ENCODE measurements around the gene MYO9A.

MYO9A gene

GRCh38 chr15:71892335-71892734 is 225.6 kb downstream of the MYO9A start:
- Histone ChIP-seq H3K27ac (no peak overlapping the region), H3K4me3 (ENCODE audit: low read depth in 1 of 2, low read length in 1 of 2) (no peak overlapping the region), H3K27me3 (no peaks in the 10 kb centered on the region), H3K4me1 (ENCODE audit: control insufficient read depth in 1 of 2, insufficient read depth in 1 of 2, low read depth in 1 of 2, low read length in 1 of 2) (no peaks in the 10 kb centered on the region), H3K9me3 (no peaks in the 10 kb centered on the region), H3K36me3 (no peaks in the 10 kb centered on the region)
- no peak for TF ChIP-seq CTCF (IDR thresholded peaks at IDR 0.05)

GRCh38 chr15:71891026-71891425 is 226.9 kb downstream of the MYO9A start:
- Histone ChIP-seq H3K4me3 (ENCODE audit: low read depth in 1 of 2, low read length in 1 of 2) (no peak overlapping the region), H3K27ac (no peak overlapping the region), H3K27me3 (no peaks in the 10 kb centered on the region), H3K4me1 (ENCODE audit: control insufficient read depth in 1 of 2, insufficient read depth in 1 of 2, low read depth in 1 of 2, low read length in 1 of 2) (no peaks in the 10 kb centered on the region), H3K9me3 (no peaks in the 10 kb centered on the region), H3K36me3 (no peaks in the 10 kb centered on the region)
- no peak for TF ChIP-seq CTCF (IDR thresholded peaks at IDR 0.05)

GRCh38 chr15:71889947-71890346 is 228.0 kb downstream of the MYO9A start:
- Histone ChIP-seq H3K36me3 (no peaks in the 10 kb centered on the region), H3K4me3 (ENCODE audit: low read depth in 1 of 2, low read length in 1 of 2) (no peak overlapping the region), H3K4me1 (ENCODE audit: control insufficient read depth in 1 of 2, insufficient read depth in 1 of 2, low read depth in 1 of 2, low read length in 1 of 2) (no peaks in the 10 kb centered on the region), H3K27me3 (no peaks in the 10 kb centered on the region), H3K27ac (no peak overlapping the region), H3K9me3 (no peaks in the 10 kb centered on the region)
- TF ChIP-seq CTCF (IDR thresholded peaks at IDR 0.05), result no peak

GRCh38 chr15:71889385-71889784 is 228.6 kb downstream of the MYO9A start:
- H3K36me3 ChIP-seq, result no peaks in the 10 kb centered on the region
- no peaks in the 10 kb centered on the region for H3K9me3 ChIP-seq
- no peak overlapping the region for H3K4me3 ChIP-seq (ENCODE audit: low read depth in 1 of 2, low read length in 1 of 2)
- H3K4me1 ChIP-seq (ENCODE audit: control insufficient read depth in 1 of 2, insufficient read depth in 1 of 2, low read depth in 1 of 2, low read length in 1 of 2), result no peaks in the 10 kb centered on the region
- H3K27me3 ChIP-seq, result no peaks in the 10 kb centered on the region
- no peak for TF ChIP-seq CTCF (IDR thresholded peaks at IDR 0.05)
- H3K27ac ChIP-seq, result no peak overlapping the region

- H3K4me1 ChIP-seq (ENCODE audit: control insufficient read depth in 1 of 2, insufficient read depth in 1 of 2, low read depth in 1 of 2, low read length in 1 of 2), result no peaks in the 10 kb centered on the region
- no peak for TF ChIP-seq CTCF (IDR thresholded peaks at IDR 0.05)
- no peak overlapping the region for H3K27ac ChIP-seq
- H3K4me3 ChIP-seq (ENCODE audit: low read depth in 1 of 2, low read length in 1 of 2), result no peak overlapping the region
- no peaks in the 10 kb centered on the region for H3K27me3 ChIP-seq
- H3K9me3 ChIP-seq, result no peaks in the 10 kb centered on the region
- no peaks in the 10 kb centered on the region for H3K36me3 ChIP-seq
These were observed 229.2 kb downstream of the MYO9A start for GRCh38 chr15:71888797-71889196.

- Histone ChIP-seq H3K9me3 (no peaks in the 10 kb centered on the region), H3K36me3 (no peaks in the 10 kb centered on the region), H3K4me3 (ENCODE audit: low read depth in 1 of 2, low read length in 1 of 2) (no peak overlapping the region), H3K27me3 (no peaks in the 10 kb centered on the region), H3K27ac (no peak overlapping the region), H3K4me1 (ENCODE audit: control insufficient read depth in 1 of 2, insufficient read depth in 1 of 2, low read depth in 1 of 2, low read length in 1 of 2) (no peaks in the 10 kb centered on the region)
- no peak for TF ChIP-seq CTCF (IDR thresholded peaks at IDR 0.05)
These were observed 232.6 kb downstream of the MYO9A start for GRCh38 chr15:71885390-71885789.
